Right renal pelvis (tissue), 4 donors: ENCODE results near the gene MYRFL. TPM values are rescaled to one million over a fixed set of nuclear protein-coding genes. Genes with fewer than 3 reads are reported as not detected.
"Not testable (repeated sequence)": the region's sequence is repeated elsewhere in the genome, so short reads cannot be mapped to it uniquely, and the experiment has no call there.

Source experiments
- DNase-seq, 4 donors: peaks; one replicate each; pipeline ENCODE4 v3.0.0-alpha.2; 2013; ENCODE audit warnings: low read depth in 4 of 4, low spot score in 3 of 4, missing footprints in 1 of 4
- polyA plus RNA-seq, 4 donors: library from polyadenylated mRNA; unstranded; fragments of 120-200 nt; gene quantifications; one replicate each; pipeline ENCODE4 v1.2.1, GENCODE V29; 2013; ENCODE audit not compliant: insufficient read length in 4 of 4

The MYRFL gene
- 1 to 10 TPM in 3 of 4 donors, under 1 TPM in 1; 0.91 to 1.8 (median 1.4) TPM for polyA plus RNA-seq

GRCh38 chr12:69824966-69825560 lies at the start of gene MYRFL:
MYRFL (plus strand) TSS chr12:69825227; CDS start chr12:69825518, 291 bp downstream.
- no peak for DNase-seq

GRCh38 chr12:69779928-69780327 lies 45.1 kb upstream of the MYRFL start:
- no peak for DNase-seq

- no peak for DNase-seq
These were observed 41.7 kb upstream of the MYRFL start for GRCh38 chr12:69783365-69783764.

- DNase-seq = no peak
These were observed 35.7 kb upstream of the MYRFL start for GRCh38 chr12:69789351-69789750.

GRCh38 chr12:69792533-69792932 lies 32.5 kb upstream of the MYRFL start:
- DNase-seq = no peak

- DNase-seq = not testable (repeated sequence)
These were observed 17.7 kb upstream of the MYRFL start for GRCh38 chr12:69807101-69807897.

GRCh38 chr12:69810870-69811498 lies 14.0 kb upstream of the MYRFL start:
- no peak for DNase-seq

- no peak for DNase-seq
These were observed 8.9 kb upstream of the MYRFL start for GRCh38 chr12:69816082-69816481.

GRCh38 chr12:69821032-69821455 lies 4.0 kb upstream of the MYRFL start:
- no peak for DNase-seq

GRCh38 chr12:69821456-69822159 lies 3.4 kb upstream of the MYRFL start:
- DNase-seq = no peak

GRCh38 chr12:69822201-69822860 lies 2.7 kb upstream of the MYRFL start:
- no peak for DNase-seq

- DNase-seq = no peak
These were observed 999 bp upstream of the MYRFL start for GRCh38 chr12:69824028-69824427.

GRCh38 chr12:69828897-69829296 lies 3.9 kb downstream of the MYRFL start:
- no peak for DNase-seq

GRCh38 chr12:69833696-69834095 lies 8.7 kb downstream of the MYRFL start:
- no peak for DNase-seq

- no peak for DNase-seq
These were observed 9.1 kb downstream of the MYRFL start for GRCh38 chr12:69834147-69834546.

GRCh38 chr12:69834576-69834975 lies 9.5 kb downstream of the MYRFL start:
- no peak for DNase-seq

GRCh38 chr12:69835081-69835480 lies 10.1 kb downstream of the MYRFL start:
- no peak for DNase-seq

- no peak for DNase-seq
These were observed 11.0 kb downstream of the MYRFL start for GRCh38 chr12:69836015-69836414.

- DNase-seq = no peak
These were observed 12.2 kb downstream of the MYRFL start for GRCh38 chr12:69837191-69837590.

GRCh38 chr12:69837657-69838415 lies 12.8 kb downstream of the MYRFL start:
- DNase-seq = no peak
